SK-N-SH (cell line): ENCODE data around the gene ANGPTL7. TPM values are rescaled to one million over a fixed set of nuclear protein-coding genes. Genes with fewer than 3 reads are reported as not detected.

ENCODE experiments used
- CTCF ChIA-PET: fragments of 300-600, 350-600 bp; formaldehyde crosslinking; extraction: SDS; loops from one replicate; lab custom pipeline; 2021; lab: Yijun Ruan, JAX
- POLR2A ChIA-PET: fragments of 350-600 bp; sonication (Branson Sonifier 250); formaldehyde crosslinking; extraction: SDS; loops from one replicate; lab custom pipeline; 2020; ENCODE audit warnings: antibody characterized with exemption, inconsistent platforms; lab: Yijun Ruan, JAX
- DNase-seq: peaks from one replicate; pipeline ENCODE4 v3.0.0; 2012
- H2AFZ ChIP-seq: fragments of 200-600 bp; sonication (generic); 2 replicates; pipeline ENCODE4 v1.8.1; 2016; ENCODE audit warnings: antibody characterized with exemption, mild to moderate bottlenecking, low read depth
- H3F3A ChIP-seq: fragments of 200-600 bp; sonication (generic); replicated peaks from 2 replicates; pipeline ENCODE3; 2016; ENCODE audit warnings: antibody characterized with exemption, mild to moderate bottlenecking; ENCODE audit not compliant: insufficient read depth
- H3K27ac ChIP-seq, 2 experiments: fragments of 200-500 bp in 1 of 2; fragments of 200-600 bp in 1 of 2; sonication (Bioruptor generic) in 1 of 2; sonication (generic), shearing (Covaris generic) in 1 of 2; 2 replicates each; pipeline versions ENCODE4 v1.5.1 to v1.6.1; 2014 to 2016; ENCODE audit warnings: low read depth in 2 of 2, inconsistent platforms in 1 of 2, low read length in 1 of 2, mild to moderate bottlenecking in 1 of 2, mixed read lengths in 1 of 2
- H3K27me3 ChIP-seq: fragments of 200-600 bp; sonication (generic), shearing (Covaris generic); 2 replicates; pipeline ENCODE4 v1.6.1; 2016; ENCODE audit warnings: mixed run types; ENCODE audit not compliant: insufficient read depth
- H3K36me3 ChIP-seq, 2 experiments: fragments of 200-500 bp in 1 of 2; fragments of 200-600 bp in 1 of 2; sonication (Bioruptor generic) in 1 of 2; sonication (generic) in 1 of 2; replicated peaks in 1 of 2; 2 replicates each; pipeline versions ENCODE3 to v1.5.1; 2014 to 2016; ENCODE audit warnings: low read length in 1 of 2, mild to moderate bottlenecking in 1 of 2; ENCODE audit not compliant: insufficient read depth in 2 of 2, control insufficient read depth in 1 of 2
- H3K4me1 ChIP-seq, 2 experiments: fragments of 200-500 bp in 1 of 2; fragments of 200-600 bp in 1 of 2; sonication (Bioruptor generic) in 1 of 2; sonication (generic), shearing (Covaris generic) in 1 of 2; 2 replicates each; pipeline versions ENCODE4 v1.5.1 to v1.6.1; 2014 to 2016; ENCODE audit warnings: low read depth in 1 of 2, low read length in 1 of 2, mixed run types in 1 of 2; ENCODE audit not compliant: insufficient read depth in 2 of 2, control insufficient read depth in 1 of 2
- H3K4me2 ChIP-seq: fragments of 200-600 bp; sonication (generic), shearing (Covaris generic); 2 replicates; pipeline ENCODE4 v1.6.1; 2017; ENCODE audit warnings: mixed run types
- H3K4me3 ChIP-seq, 2 experiments: fragments of 200-500 bp in 1 of 2; fragments of 200-600 bp in 1 of 2; sonication (Bioruptor generic) in 1 of 2; sonication (generic), shearing (Covaris generic) in 1 of 2; 2 replicates each; pipeline versions ENCODE4 v1.5.1 to v1.8.1; 2014 to 2016; ENCODE audit warnings: low read depth in 2 of 2, inconsistent platforms in 1 of 2, low read length in 1 of 2, mild to moderate bottlenecking in 1 of 2, mixed read lengths in 1 of 2, moderate library complexity in 1 of 2
- H3K79me2 ChIP-seq: fragments of 200-600 bp; sonication (generic); 2 replicates; pipeline ENCODE4 v1.8.1; 2017; ENCODE audit warnings: mild to moderate bottlenecking; ENCODE audit not compliant: insufficient read depth
- H3K9ac ChIP-seq: fragments of 200-600 bp; sonication (generic); 2 replicates; pipeline ENCODE4 v1.6.1; 2017; ENCODE audit warnings: mixed run types
- H3K9me2 ChIP-seq: fragments of 200-600 bp; sonication (generic); 2 replicates; pipeline ENCODE4 v1.6.1; 2017; ENCODE audit warnings: mixed run types
- H3K9me3 ChIP-seq: fragments of 200-600 bp; sonication (generic); 2 replicates; pipeline ENCODE4 v1.6.1; 2017; ENCODE audit warnings: mixed run types, mild to moderate bottlenecking, moderate library complexity
- H4K20me1 ChIP-seq: fragments of 200-600 bp; sonication (generic); 2 replicates; pipeline ENCODE4 v1.6.1; 2017; ENCODE audit warnings: mild to moderate bottlenecking, mixed run types; ENCODE audit not compliant: insufficient read depth
- ELF1 ChIP-seq: IDR thresholded peaks from 2 replicates; pipeline ENCODE4 v1.4.0; 2012
- EP300 ChIP-seq, 2 experiments: IDR thresholded peaks; 2 replicates each; pipeline versions ENCODE4 v1.4.0 to v1.6.1; 2012; ENCODE audit warnings: borderline replicate concordance in 1 of 2, low read depth in 1 of 2, low read length in 1 of 2
- EZH2phosphoT487 ChIP-seq: fragments of 200-600 bp; sonication (generic); IDR thresholded peaks from 2 replicates; pipeline ENCODE4 v1.6.1; 2017; ENCODE audit warnings: low read depth, mixed run types, mild to moderate bottlenecking, antibody characterized with exemption, moderate library complexity, borderline replicate concordance
- FOXM1 ChIP-seq: IDR thresholded peaks from 2 replicates; pipeline ENCODE4 v1.4.0; 2012; ENCODE audit warnings: low read depth, mild to moderate bottlenecking
- IRF3 ChIP-seq: fragments of 150-350 bp; IDR thresholded peaks from 2 replicates; pipeline ENCODE4 v1.6.1; 2016; ENCODE audit warnings: mild to moderate bottlenecking, low read depth, low read length
- JUND ChIP-seq: IDR thresholded peaks from 2 replicates; pipeline ENCODE4 v1.4.0; 2012
- MAX ChIP-seq: IDR thresholded peaks from 2 replicates; pipeline ENCODE4 v1.4.0; 2012; ENCODE audit warnings: low read depth
- NRF1 ChIP-seq: IDR thresholded peaks from 2 replicates; pipeline ENCODE4 v1.6.1; 2012; ENCODE audit warnings: low read depth, mild to moderate bottlenecking, low read length
- RFX5 ChIP-seq: IDR thresholded peaks from 2 replicates; pipeline ENCODE4 v1.6.1; 2012; ENCODE audit warnings: mild to moderate bottlenecking, improper control_type of control experiment, low read length
- RXRA ChIP-seq: IDR thresholded peaks from 2 replicates; pipeline ENCODE4 v1.4.0; 2012; ENCODE audit warnings: low read depth, mild to moderate bottlenecking, borderline replicate concordance
- TEAD4 ChIP-seq: IDR thresholded peaks from 2 replicates; pipeline ENCODE4 v1.4.0; 2012; ENCODE audit warnings: mild to moderate bottlenecking, borderline replicate concordance; ENCODE audit not compliant: insufficient read depth
- USF2 ChIP-seq: fragments of 150-350 bp; IDR thresholded peaks from 2 replicates; pipeline ENCODE4 v1.6.1; 2017; ENCODE audit warnings: antibody characterized with exemption, low read length, low read depth, borderline replicate concordance
- ZBTB33 ChIP-seq: IDR thresholded peaks from 2 replicates; pipeline ENCODE4 v1.4.0; 2012; ENCODE audit warnings: low read depth, borderline replicate concordance
- WGBS: methylation state at CpG from one replicate; pipeline ENCODE4 v1.1.6; 2017; ENCODE audit warnings: low lambda C conversion rate; 5-methylcytosine and 5-hydroxymethylcytosine counted together
- polyA plus RNA-seq, 3 experiments: library from polyadenylated mRNA; depleted of rRNA; stranded (reverse); fragments of >200 nt; gene quantifications; 2 replicates each; pipeline ENCODE4 v1.2.3, GENCODE V29; 2012

Gene ANGPTL7
- polyA plus RNA-seq, 1 of the 3 experiments (the other 2 are of a cell fraction) = 0.08 TPM

GRCh38 chr1:11229203-11229602, 40.0 kb downstream of the ANGPTL7 start (continued):
- TF ChIP-seq ELF1 (no peak), IRF3 (no peak), ZBTB33 (no peak), NRF1 (no peak), RXRA (no peak)

GRCh38 chr1:11233208-11233607, 44.1 kb downstream of the ANGPTL7 start:
- no peaks in the 10 kb centered on the region for H3K79me2 ChIP-seq
- H3K4me3 ChIP-seq = no peak overlapping the region
- ChIA-PET POLR2A (no interaction called here), CTCF (interaction anchor here (1.0 to 2.5 kb wide), 4 partner anchors 9 to 412 kb away, joined by 3 to 7 read pairs (median 6); no protein-coding TSS in a partner anchor)
- no peaks in the 10 kb centered on the region for H3K4me1 ChIP-seq
- no peaks in the 10 kb centered on the region for H4K20me1 ChIP-seq
- H3K27ac ChIP-seq = no peak overlapping the region
- no peaks in the 10 kb centered on the region for H3F3A ChIP-seq
- TF ChIP-seq EP300 (IDR thresholded peaks at IDR 0.05; ENCODE audit: borderline replicate concordance in 1 of 2, low read depth in 1 of 2, low read length in 1 of 2) = no peak
- TF ChIP-seq EZH2phosphoT487 = no peak
- TF ChIP-seq FOXM1 = no peak
- no peak for TF ChIP-seq TEAD4
- TF ChIP-seq MAX = no peak
- TF ChIP-seq ELF1 = no peak
- TF ChIP-seq JUND = no peak
- no peak for TF ChIP-seq ZBTB33
- TF ChIP-seq USF2 = no peak
- TF ChIP-seq RFX5 = no peak
- H3K36me3 ChIP-seq = peaks cover 58 to 73% of the 10 kb centered on the region in 2 experiments
- H2AFZ ChIP-seq = no peak overlapping the region
- H3K4me2 ChIP-seq = no peak overlapping the region
- no peak overlapping the region for H3K9ac ChIP-seq
- H3K27me3 ChIP-seq = no peaks in the 10 kb centered on the region
- H3K9me3 ChIP-seq = no peaks in the 10 kb centered on the region
- no peak for DNase-seq
- H3K9me2 ChIP-seq = no peaks in the 10 kb centered on the region
- WGBS = 96% methylated on average over 2 of the region's 2 CpGs
